GM12874 (cell line): ENCODE measurements around the gene CLDN19.

Experiments used
- CTCF ChIP-seq: IDR thresholded peaks from 2 replicates; pipeline ENCODE4 v1.5.1; 2011; ENCODE audit warnings: low read depth, mild to moderate bottlenecking, control low read depth, low read length, moderate library complexity; ENCODE audit not compliant: insufficient read depth

Gene CLDN19

GRCh38 chr1:42748021-42748420, 8.0 kb upstream of the CLDN19 start:
- no peak for TF ChIP-seq CTCF

GRCh38 chr1:42747125-42747524, 7.1 kb upstream of the CLDN19 start:
- peak; percentile 78 for TF ChIP-seq CTCF

- no peak for TF ChIP-seq CTCF
Observed at GRCh38 chr1:42746436-42747105, 6.5 kb upstream of the CLDN19 start.

GRCh38 chr1:42745851-42746250, 5.8 kb upstream of the CLDN19 start:
- TF ChIP-seq CTCF, result no peak

GRCh38 chr1:42744148-42744413, 4.0 kb upstream of the CLDN19 start:
- no peak for TF ChIP-seq CTCF

GRCh38 chr1:42743317-42744147, 3.5 kb upstream of the CLDN19 start:
- TF ChIP-seq CTCF, result no peak

GRCh38 chr1:42742617-42743316, 2.7 kb upstream of the CLDN19 start:
- TF ChIP-seq CTCF, result no peak
